NCI-H1105 treated with DMSO at 0.1 percent for 48 hours (cell line): ENCODE results near the gene ATXN7L1.
"Not testable (repeated sequence)": the region's sequence is repeated elsewhere in the genome, so short reads cannot be mapped to it uniquely, and the experiment has no call there.

Source experiments
- DNase-seq: peaks from one replicate; lab custom pipeline; 2025; lab: John Stamatoyannopoulos, UW

Gene ATXN7L1

GRCh38 chr7:105892387-105892786 is 16.0 kb upstream of the ATXN7L1 start:
- DNase-seq = no peak

- DNase-seq = no peak
These were observed 14.0 kb upstream of the ATXN7L1 start for GRCh38 chr7:105890290-105890997.

- DNase-seq = peak; percentile 18
These were observed 11.3 kb upstream of the ATXN7L1 start for GRCh38 chr7:105887569-105888189.

- DNase-seq = peak; percentile 20
These were observed 10.4 kb upstream of the ATXN7L1 start for GRCh38 chr7:105886776-105887175.

- DNase-seq = peak; percentile 59
These were observed 9.2 kb upstream of the ATXN7L1 start for GRCh38 chr7:105885387-105886111.

GRCh38 chr7:105883179-105883578 is 6.8 kb upstream of the ATXN7L1 start:
- not testable (repeated sequence) for DNase-seq

- no peak for DNase-seq
These were observed 5.0 kb upstream of the ATXN7L1 start for GRCh38 chr7:105881439-105881838.

- no peak for DNase-seq
These were observed 4.4 kb upstream of the ATXN7L1 start for GRCh38 chr7:105880571-105881330.

GRCh38 chr7:105879782-105880181 is 3.4 kb upstream of the ATXN7L1 start:
- no peak for DNase-seq

- peak; percentile 1 for DNase-seq
These were observed 2.6 kb upstream of the ATXN7L1 start for GRCh38 chr7:105878746-105879605.

GRCh38 chr7:105877736-105878135 is 1.3 kb upstream of the ATXN7L1 start:
- no peak for DNase-seq

- peak; percentile 55 for DNase-seq
These were observed 684 bp upstream of the ATXN7L1 start for GRCh38 chr7:105876964-105877601.

- no peak for DNase-seq
These were observed 894 bp downstream of the ATXN7L1 start for GRCh38 chr7:105875505-105875904.

- DNase-seq = no peak
These were observed 2.3 kb downstream of the ATXN7L1 start for GRCh38 chr7:105874055-105874454.

- DNase-seq = no peak
These were observed 3.9 kb downstream of the ATXN7L1 start for GRCh38 chr7:105872491-105872890.

GRCh38 chr7:105871142-105871541 is 5.3 kb downstream of the ATXN7L1 start:
- no peak for DNase-seq

- DNase-seq = peak; percentile 15
These were observed 10.1 kb downstream of the ATXN7L1 start for GRCh38 chr7:105866102-105866801.

- no peak for DNase-seq
These were observed 12.5 kb downstream of the ATXN7L1 start for GRCh38 chr7:105863876-105864275.

GRCh38 chr7:105862770-105863169 is 13.6 kb downstream of the ATXN7L1 start:
- no peak for DNase-seq

- no peak for DNase-seq
These were observed 14.1 kb downstream of the ATXN7L1 start for GRCh38 chr7:105862276-105862675.
